ENCODE data around the gene SLC16A8.
A peak's percentile ranks its signal among the peaks of the same experiment; 100 is the strongest.

SLC16A8 gene

DNA sequence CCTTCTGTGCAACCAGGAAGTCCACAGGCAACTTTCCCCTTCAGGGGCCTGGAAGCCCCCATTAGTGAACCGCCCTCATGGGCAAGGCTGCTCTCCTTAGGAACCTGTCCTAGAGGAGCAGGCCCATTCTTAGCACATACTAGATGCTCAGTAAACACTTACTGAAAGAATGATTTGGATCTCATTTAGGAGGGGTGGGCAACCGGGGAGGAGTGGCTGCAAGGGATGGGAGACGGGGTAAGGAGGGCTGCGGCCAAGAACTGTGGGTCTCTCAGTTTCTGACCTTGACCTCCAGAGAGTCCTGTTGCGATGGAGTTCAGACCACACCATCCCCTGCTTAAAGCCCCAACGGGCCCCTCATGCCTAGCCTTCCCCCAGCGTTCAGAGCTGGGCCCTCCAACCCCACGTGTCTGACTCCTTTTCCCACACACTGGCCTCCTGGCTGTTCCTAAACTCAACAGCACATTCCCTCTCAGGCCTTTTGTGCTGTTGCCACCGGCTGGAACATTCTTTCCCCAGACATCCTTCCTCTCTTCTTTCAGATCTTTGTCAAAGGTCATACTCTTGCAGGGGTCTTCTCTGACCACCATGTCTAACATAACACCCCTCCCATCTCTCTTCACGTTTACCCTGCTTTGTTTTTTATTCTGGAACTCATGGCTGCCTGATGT is 47.5 kb downstream of the SLC16A8 start:
- Histone ChIP-seq H3K9ac (no peak overlapping the region), H3K4me2 (ENCODE audit: low read length) (no peak overlapping the region), H3K27me3 (ENCODE audit: control insufficient read depth, insufficient read depth, low read length) (no peaks in the 10 kb centered on the region), H3K4me3 (ENCODE audit: low read depth, low read length) (no peak overlapping the region), H3K79me2 (no peaks in the 10 kb centered on the region), H3K9me3 (ENCODE audit: control insufficient read depth, low read length) (no peaks in the 10 kb centered on the region), H3K27ac (no peak overlapping the region), H2AFZ (no peak overlapping the region), H3K36me3 (ENCODE audit: control insufficient read depth, insufficient read depth, low read length) (no peaks in the 10 kb centered on the region), H3K4me1 (no peaks in the 10 kb centered on the region)
- TF ChIP-seq, protein P1, sequence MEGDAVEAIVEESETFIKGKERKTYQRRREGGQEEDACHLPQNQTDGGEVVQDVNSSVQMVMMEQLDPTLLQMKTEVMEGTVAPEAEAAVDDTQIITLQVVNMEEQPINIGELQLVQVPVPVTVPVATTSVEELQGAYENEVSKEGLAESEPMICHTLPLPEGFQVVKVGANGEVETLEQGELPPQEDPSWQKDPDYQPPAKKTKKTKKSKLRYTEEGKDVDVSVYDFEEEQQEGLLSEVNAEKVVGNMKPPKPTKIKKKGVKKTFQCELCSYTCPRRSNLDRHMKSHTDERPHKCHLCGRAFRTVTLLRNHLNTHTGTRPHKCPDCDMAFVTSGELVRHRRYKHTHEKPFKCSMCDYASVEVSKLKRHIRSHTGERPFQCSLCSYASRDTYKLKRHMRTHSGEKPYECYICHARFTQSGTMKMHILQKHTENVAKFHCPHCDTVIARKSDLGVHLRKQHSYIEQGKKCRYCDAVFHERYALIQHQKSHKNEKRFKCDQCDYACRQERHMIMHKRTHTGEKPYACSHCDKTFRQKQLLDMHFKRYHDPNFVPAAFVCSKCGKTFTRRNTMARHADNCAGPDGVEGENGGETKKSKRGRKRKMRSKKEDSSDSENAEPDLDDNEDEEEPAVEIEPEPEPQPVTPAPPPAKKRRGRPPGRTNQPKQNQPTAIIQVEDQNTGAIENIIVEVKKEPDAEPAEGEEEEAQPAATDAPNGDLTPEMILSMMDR (IDR thresholded peaks at IDR 0.05) = no peak

DNA sequence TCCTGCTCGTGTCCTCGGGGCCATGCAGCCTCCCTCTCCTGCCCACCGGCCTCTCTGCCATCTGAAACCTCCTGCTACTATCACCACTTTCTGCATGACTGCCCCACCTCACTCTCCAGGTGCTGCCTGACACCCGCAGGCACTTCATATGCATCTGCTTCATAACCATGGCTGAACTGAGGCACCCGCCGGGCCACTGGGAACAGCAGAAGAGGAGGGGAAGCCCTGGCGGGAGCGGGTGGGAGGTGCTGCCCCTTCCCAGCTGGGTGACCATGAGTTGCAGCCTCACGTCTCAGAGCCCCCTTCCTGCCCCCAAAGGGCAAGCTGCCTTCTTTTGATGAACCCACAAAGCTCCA is 48.5 kb downstream of the SLC16A8 start:
- Histone ChIP-seq H3K4me2 (ENCODE audit: low read length) (no peak overlapping the region), H3K27ac (no peak overlapping the region), H3K9me3 (ENCODE audit: control insufficient read depth, low read length) (no peaks in the 10 kb centered on the region), H2AFZ (no peak overlapping the region), H3K9ac (no peak overlapping the region), H3K27me3 (ENCODE audit: control insufficient read depth, insufficient read depth, low read length) (no peaks in the 10 kb centered on the region), H3K36me3 (ENCODE audit: control insufficient read depth, insufficient read depth, low read length) (no peaks in the 10 kb centered on the region), H3K4me3 (ENCODE audit: low read depth, low read length) (no peak overlapping the region), H3K79me2 (no peaks in the 10 kb centered on the region), H3K4me1 (no peaks in the 10 kb centered on the region)
- TF ChIP-seq, protein P1 (IDR thresholded peaks at IDR 0.05) = no peak

DNA sequence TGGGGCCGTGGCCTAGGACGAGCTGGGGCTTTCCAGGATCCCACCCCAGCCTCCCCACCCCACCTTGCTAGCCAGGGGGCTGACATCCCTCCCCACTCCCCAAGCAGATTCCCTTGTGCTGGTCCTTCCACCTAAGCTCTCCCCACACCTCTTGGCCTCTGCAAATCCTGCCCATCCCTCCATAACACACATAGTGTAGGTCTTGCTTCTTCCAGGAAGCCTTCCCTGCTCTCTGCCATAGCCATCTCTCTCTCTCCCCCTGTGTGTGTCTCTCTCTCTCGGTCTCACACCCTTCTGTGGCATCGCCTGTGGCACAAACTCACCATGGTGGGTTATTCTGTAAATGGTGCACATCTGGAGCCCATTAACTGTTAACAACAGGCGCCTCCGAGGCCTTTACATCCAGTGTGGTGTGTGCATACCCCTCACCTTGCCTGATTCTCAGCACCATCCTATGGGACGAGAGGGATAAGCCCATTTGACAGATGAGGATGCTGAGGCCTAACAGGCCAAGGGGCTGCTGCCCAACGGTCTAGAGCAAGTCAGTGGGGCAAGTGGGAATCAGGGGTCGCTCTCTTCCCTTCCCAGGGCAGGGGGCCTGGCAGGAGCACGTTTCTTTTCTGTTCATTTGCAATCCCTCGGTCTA is 49.0 kb downstream of the SLC16A8 start:
- no peaks in the 10 kb centered on the region for H3K9me3 ChIP-seq (ENCODE audit: control insufficient read depth, low read length)
- no peak overlapping the region for H3K9ac ChIP-seq
- no peak overlapping the region for H3K27ac ChIP-seq

DNA sequence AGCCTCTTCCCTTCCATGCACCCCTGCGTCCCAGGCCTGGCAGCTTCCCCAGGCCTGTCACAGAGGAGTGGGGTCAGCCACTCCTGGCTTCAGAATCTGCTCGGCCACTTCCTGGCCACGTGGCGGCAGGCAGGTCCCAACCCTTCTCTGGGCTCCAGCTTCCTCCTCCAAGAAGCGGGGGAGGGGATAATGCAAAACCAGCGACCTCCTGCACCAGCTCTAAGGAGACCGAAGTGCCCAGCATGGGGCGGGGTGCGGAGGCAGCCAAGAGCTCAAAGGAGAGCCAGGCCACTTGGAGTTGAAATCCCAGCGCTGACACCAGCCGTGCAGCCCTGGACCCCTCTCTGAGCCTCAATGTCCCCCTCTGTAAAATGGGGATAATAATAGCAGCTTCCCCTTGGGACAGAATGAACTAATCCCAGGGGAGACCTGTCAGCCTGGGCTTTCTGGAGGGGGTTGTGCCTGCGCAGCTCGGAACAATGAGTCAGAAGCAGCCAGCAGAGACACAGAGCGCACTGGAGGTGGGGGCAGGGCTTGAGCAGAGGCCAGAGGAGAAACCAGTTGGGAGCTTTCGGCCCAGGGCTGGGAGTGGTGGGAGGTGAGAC is 49.6 kb downstream of the SLC16A8 start:
- Histone ChIP-seq H3K4me2 (ENCODE audit: low read length) (no peak overlapping the region), H2AFZ (no peak overlapping the region), H3K27me3 (ENCODE audit: control insufficient read depth, insufficient read depth, low read length) (no peaks in the 10 kb centered on the region), H3K9me3 (ENCODE audit: control insufficient read depth, low read length) (no peaks in the 10 kb centered on the region), H3K4me1 (no peaks in the 10 kb centered on the region), H3K79me2 (no peaks in the 10 kb centered on the region), H3K36me3 (ENCODE audit: control insufficient read depth, insufficient read depth, low read length) (no peaks in the 10 kb centered on the region), H3K9ac (no peak overlapping the region), H3K27ac (peak overlapping the region; percentile 39), H3K4me3 (ENCODE audit: low read depth, low read length) (no peak overlapping the region)
- TF ChIP-seq, protein P1 (IDR thresholded peaks at IDR 0.05) = no peak

More for the DNA sequence above, 49.0 kb downstream of the SLC16A8 start:
- H3K4me3 ChIP-seq (ENCODE audit: low read depth, low read length) = no peak overlapping the region
- TF ChIP-seq, protein P1 (IDR thresholded peaks at IDR 0.05) = no peak
- no peaks in the 10 kb centered on the region for H3K36me3 ChIP-seq (ENCODE audit: control insufficient read depth, insufficient read depth, low read length)
- no peak overlapping the region for H2AFZ ChIP-seq
- H3K27me3 ChIP-seq (ENCODE audit: control insufficient read depth, insufficient read depth, low read length) = no peaks in the 10 kb centered on the region
- no peaks in the 10 kb centered on the region for H3K79me2 ChIP-seq
- H3K4me1 ChIP-seq = no peaks in the 10 kb centered on the region
- no peak overlapping the region for H3K4me2 ChIP-seq (ENCODE audit: low read length)

Measured in parathyroid adenoma (tissue), 2 donors.